Measurements from ENCODE around the gene RORB. TPM values are rescaled to one million over a fixed set of nuclear protein-coding genes. Genes with fewer than 3 reads are reported as not detected.

The RORB gene
- polyA plus RNA-seq, 5 donors: 0.06 to 0.21 (median 0.18) TPM

GRCh38 chr9:74598874-74599273, 101.7 kb downstream of the RORB start:
- no peak for DNase-seq

GRCh38 chr9:74609671-74610405, 112.7 kb downstream of the RORB start:
- no peak for DNase-seq

- DNase-seq: no peak
Measured at GRCh38 chr9:74610523-74611061, 113.5 kb downstream of the RORB start.

DNA sequence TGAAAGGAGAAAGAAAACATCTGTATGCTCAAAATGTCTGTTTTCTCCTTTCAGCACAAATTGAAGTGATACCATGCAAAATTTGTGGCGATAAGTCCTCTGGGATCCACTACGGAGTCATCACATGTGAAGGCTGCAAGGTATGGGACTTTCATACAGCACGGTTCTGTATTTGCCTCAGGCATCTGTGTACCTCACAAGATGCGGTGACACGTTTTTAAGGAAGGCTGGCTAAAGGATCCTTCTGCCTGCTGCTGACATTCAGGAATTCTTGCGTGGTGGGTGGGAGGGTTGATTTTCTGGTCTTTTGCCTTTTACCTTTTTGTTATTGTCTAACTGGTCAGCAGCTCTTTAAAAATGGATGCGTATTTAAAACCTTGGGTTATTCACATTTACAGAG, 133.1 kb downstream of the RORB start:
- no peak for DNase-seq

DNA sequence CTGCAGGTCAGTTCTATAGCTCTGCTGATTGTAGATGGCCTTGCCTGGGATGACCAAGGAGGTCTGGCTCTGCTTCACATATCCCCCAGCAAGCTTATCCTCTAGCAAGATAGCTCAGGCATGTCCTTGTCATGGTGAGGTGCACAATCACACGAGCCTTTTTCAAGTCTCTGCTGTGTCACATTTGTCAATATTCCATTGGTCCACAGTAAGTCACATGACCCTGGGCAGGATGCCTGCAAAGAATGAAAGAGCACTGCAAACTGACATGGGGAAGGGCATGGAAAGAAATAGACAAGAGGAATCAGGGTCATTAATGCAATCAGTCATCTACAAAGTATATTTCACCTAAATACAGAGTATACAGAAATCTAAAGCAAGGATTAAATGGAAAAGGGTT, 142.0 kb downstream of the RORB start:
- DNase-seq: no peak

DNA sequence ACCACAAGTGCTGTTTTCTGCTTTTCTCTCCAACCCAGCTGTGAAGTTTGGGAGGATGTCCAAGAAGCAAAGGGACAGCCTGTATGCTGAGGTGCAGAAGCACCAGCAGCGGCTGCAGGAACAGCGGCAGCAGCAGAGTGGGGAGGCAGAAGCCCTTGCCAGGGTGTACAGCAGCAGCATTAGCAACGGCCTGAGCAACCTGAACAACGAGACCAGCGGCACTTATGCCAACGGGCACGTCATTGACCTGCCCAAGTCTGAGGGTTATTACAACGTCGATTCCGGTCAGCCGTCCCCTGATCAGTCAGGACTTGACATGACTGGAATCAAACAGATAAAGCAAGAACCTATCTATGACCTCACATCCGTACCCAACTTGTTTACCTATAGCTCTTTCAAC, 145.2 kb downstream of the RORB start:
- DNase-seq: no peak

- DNase-seq: peak; percentile 43
Measured at GRCh38 chr9:74643303-74643923, 146.3 kb downstream of the RORB start.

DNA sequence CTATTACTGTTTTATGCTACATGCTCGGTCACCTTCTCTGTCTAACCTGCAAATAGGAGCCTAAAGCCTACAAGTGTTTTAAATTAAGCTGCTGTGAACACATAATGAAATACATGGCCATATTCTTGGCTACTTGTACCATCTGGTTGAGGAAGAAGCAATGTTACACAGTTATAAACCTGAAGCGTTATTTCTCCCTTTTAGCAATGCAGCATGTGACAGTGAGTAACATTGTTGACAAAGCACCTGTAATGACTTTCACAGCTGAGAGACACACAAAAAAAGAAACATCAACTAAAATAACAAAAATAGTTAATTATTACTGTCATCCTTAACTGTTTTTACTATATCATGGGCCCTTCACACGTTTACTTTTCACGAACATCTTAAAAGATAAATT, 146.9 kb downstream of the RORB start:
- DNase-seq: no peak

- peak in 1 of 2 donors; percentile 6 for DNase-seq
Measured at GRCh38 chr9:74645007-74645639, 148.0 kb downstream of the RORB start.

DNA sequence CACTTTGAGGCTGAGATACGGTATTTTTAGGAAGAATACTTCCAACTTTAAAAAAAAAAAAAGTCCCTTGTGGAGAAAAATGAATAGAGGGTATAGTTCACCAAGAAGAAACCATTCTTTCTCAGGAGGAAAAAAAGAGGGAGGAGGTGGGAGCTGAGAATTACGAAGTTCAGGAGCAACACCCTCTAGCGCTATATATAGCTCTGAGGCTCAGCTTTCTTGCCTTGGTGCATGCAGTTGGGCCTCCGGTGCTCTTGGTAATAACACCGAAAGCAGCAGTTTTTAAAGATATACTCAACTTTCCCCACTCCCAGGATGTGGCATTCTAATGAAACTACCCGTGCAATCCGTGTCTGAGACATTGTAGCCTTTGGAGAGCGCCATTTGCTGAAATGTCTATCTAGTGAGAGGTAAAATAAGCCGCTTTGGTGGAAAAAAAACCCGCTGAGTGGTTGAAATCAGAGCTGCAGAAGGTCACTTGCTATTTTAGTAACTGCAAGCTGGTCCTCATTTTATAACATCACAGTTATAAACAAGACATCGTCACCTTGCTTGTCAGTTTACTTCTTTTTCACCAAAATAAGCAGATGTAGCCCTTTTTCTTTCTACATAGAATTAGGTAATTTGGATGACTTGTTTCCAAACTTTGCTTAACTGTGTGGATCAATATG, 156.4 kb downstream of the RORB start:
- DNase-seq: no peak

DNA sequence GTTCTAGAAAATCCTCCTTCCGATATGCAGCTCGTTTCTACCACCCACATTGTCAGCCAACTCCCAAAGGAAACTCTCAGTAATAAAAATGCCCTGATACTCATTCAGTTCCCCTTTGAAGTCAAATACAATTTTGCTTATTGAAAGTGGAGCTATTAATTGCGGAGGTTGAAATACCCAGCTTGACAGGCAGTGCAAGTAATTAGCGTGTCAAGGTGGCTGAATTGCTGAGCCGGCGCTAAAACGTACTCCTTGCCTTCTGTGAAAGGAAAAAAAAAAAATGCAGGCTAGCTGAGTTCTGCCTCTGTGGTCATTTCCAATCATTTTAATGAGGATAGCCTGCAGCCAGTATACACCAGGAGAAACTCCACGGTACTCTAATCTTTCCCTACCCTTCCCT, 165.5 kb downstream of the RORB start:
- no peak for DNase-seq

- DNase-seq: no peak
Measured at GRCh38 chr9:74663439-74663838, 166.3 kb downstream of the RORB start.

GRCh38 chr9:74666625-74667316, 169.6 kb downstream of the RORB start:
- DNase-seq: no peak

DNA sequence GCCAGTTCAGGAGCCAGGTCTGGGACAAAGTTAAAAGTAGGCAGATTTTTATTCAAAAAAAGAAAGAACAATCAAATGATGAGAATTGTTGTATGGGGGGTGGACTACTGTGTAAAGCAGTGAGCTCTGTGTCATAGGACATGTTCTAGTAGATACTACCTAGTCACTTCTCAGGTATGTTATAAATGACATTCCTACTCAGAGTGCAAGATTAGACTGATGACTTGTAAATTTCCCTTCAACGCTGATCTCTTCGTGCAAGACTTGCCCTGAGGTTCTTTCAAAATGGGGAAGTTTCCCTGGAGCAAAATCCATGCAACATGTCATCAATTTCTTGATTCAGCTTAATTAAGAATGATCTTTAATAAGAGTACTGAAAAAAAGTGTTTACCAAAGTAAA, 175.1 kb downstream of the RORB start:
- DNase-seq: no peak

GRCh38 chr9:74674077-74674476, 176.9 kb downstream of the RORB start:
- DNase-seq: no peak

DNA sequence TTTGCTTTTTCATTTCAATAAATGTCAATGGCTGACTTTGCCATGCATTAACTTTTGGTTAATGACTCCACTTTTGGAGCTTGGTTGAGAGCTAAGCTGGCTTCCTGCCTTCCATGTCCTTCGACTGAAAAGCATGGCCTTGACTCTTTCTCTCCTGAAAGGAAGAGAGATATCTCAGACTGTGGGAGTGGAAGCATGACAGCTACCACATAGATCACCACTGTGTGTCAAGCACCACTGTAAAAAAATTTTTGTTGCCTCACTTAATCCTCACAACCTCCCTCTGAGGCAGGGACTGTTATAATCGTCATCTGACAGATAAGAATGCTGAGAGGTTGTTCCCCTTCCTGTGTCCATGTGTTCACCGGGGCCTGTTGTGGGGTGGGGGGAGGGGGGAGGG, 184.8 kb downstream of the RORB start:
- DNase-seq: no peak

DNA sequence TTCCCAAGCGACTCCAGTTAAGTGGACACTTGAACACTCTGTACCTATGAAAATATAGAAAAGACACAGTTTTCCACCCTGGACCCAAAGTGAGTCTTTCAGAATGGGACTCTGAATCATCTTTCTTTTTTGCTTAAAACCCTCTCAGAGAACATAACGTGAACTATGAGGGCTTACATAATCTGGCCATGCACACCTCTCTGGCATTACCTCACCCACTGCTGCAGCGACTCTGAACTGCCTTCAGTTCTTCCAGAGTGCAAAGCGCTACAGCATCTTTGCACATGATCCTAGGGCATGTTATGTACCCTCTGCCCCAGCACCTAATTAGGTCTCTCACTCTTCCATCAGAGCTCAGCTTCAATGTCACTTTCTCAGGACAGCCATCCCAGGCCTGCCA, 186.2 kb downstream of the RORB start:
- DNase-seq: no peak

DNA sequence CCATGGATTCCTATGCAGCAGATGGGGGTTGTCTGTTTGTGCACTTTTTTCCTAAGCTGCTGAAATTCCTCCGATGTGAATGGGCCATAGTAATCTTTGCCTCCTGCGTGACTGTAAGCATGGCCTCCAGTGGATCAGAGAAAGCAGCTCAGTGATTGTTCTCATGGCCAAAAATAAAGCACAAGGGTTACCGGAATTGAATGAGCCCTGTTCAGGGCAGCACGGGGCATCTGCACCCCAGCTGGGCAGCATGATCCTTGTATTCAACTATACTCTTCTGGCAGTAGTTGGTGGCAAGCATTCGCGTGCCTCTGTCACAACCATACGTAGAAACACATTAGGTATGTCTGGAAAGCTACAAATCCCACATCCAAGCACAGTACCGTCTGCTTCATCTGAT, 193.9 kb downstream of the RORB start:
- no peak for DNase-seq

- no peak for DNase-seq
Measured at GRCh38 chr9:74696520-74696919, 199.4 kb downstream of the RORB start.

DNA sequence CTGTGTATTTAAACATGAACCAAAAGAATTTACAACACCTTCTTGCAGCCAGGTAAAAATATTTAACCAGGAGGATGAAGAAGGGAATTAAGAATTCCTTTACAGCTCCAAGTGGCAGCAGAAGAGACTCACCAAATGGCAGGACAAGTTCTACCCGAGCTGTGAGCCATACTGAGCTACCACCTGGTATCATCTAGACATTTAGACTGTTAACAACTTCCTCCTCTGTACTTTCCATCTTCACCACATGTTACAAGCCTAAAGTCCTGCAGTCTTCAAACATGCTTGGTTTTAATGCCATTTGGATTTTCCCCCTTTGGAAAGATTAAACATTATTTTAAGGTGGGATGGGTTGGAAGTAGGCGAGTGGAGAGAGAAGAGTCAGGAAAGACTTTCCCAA, 200.4 kb downstream of the RORB start:
- DNase-seq: no peak

DNA sequence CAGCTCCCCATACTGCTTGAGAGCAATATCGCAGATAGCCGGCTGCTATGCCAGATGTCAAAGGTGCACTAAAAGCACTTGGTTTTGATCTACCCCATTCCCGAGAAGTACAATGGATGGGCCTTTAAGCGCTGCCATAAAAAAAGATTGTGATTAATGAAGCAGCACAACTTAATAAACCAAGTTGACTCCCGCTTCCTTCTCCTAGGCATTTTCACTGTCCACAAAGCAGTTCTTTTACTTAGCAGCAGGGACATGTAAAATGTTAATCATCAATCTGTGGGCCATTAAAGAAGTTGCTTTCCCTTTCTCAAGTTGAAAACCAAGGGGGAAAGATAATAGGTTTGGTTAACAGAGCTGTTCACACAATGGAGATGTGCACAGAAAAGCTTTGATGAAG, 214.2 kb downstream of the RORB start:
- no peak for DNase-seq

DNA sequence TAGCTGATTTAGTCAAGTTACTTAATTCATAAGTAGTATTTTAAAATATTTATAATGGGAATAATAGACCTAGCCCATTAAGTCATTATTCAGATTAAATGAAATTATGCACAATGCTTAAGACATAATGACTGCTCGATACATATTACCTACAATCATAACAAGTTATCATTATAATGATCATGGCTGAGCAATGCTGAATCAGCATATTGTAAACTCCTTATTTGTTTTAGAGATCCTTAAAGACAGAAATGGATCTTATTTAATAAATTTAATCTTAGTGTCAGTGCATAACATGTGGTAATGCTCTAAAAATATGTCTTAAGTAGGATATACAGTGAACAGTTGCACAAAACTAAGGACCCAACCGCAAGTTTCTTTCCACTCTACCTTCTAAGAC, 221.6 kb downstream of the RORB start:
- no peak for DNase-seq

All from right lung (tissue), 5 donors.